Measurements from ENCODE around the gene TMEM184C. TPM values are rescaled to one million over a fixed set of nuclear protein-coding genes. Genes with fewer than 3 reads are reported as not detected.
A peak's percentile ranks its signal among the peaks of the same experiment; 100 is the strongest.

The TMEM184C gene
- total RNA-seq, 1 donor from 2014 or later, result 35.2 TPM

- no peak for DNase-seq (ENCODE audit: low spot score)
These were observed 31.5 kb downstream of the TMEM184C start for GRCh38 chr4:147648656-147649055.

- DNase-seq (ENCODE audit: low spot score), result no peak
These were observed 34.4 kb downstream of the TMEM184C start for GRCh38 chr4:147651563-147651962.

DNA sequence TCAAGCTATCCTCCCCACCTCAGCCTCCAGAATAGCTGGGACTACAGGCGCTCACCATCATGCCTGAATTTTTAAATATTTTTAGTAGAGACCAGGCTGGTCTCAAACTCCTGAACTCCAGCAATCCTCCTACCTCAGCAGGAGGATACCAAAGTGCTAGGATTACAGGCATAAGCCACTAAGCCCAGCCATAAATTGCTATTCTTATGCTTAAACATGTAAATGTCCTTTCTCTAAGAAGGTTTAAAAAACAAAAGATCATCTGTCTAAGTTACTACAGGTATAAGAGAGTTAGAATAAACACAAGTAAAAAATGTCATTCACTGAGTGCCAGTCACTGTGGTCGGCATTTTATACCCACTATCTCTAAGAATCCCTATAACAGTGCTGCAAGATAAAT is 38.4 kb downstream of the TMEM184C start:
- no peak for DNase-seq (ENCODE audit: low spot score)

DNA sequence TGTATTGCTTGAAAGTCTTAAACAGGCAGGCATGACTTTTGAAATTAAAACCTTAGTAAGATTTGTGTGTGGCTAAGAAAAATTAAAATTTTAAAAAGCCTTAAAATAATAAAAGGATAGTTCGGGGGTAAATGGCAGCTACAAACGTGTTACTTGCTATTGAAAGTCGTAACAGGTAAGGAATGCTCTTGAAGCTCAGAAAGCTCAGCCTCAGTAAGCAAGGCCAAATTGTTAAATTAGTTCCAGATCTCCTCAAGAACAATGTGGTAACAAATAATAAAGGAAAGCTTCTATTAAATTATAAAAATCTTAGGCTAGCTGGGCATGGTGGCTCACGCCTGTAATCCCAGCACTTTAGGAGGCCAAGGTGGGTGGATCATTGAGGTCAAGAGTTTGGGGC is 41.3 kb downstream of the TMEM184C start:
- no peak for DNase-seq (ENCODE audit: low spot score)

GRCh38 chr4:147674073-147674472 is 56.9 kb downstream of the TMEM184C start:
- no peak for DNase-seq (ENCODE audit: low spot score)

DNA sequence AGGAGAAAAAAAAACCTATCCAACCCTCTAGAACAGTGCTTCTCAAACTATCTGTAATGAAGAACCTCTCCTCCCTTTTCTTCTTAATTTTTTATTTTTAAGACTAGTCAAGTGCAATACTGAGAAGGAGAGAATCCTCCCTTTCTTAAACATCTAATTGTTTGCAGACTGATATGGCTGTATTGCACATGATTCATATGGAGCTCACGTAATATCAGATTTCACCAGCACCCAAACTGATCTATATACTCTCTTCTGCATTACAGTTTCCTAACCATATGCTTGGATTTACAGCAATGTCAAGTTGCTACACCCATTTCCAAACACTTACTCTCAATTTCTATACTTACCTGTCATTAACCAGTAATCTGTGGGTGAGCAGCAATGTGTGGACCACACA is 57.3 kb downstream of the TMEM184C start:
- no peak for DNase-seq (ENCODE audit: low spot score)

DNA sequence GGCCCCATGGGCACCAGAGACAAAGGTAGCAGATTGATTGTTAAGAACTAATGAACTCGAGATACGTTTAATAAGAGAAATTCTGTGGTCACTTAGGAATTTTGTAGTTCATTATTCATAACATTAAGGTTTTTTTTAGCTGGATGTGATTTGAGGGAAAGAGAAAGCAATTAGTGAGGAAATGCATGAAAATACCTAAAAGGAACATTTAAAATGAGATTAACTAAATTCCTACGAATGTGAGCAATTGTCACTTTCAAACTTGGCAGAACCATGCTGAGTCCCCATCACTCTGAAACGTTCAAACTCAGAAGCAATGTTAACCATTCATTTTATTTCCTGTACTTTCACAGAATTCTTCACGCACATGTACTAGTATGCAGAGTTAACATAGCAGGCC is 60.9 kb downstream of the TMEM184C start:
- no peak for DNase-seq (ENCODE audit: low spot score)

GRCh38 chr4:147678796-147679549 is 61.8 kb downstream of the TMEM184C start:
- no peak for DNase-seq (ENCODE audit: low spot score)

DNA sequence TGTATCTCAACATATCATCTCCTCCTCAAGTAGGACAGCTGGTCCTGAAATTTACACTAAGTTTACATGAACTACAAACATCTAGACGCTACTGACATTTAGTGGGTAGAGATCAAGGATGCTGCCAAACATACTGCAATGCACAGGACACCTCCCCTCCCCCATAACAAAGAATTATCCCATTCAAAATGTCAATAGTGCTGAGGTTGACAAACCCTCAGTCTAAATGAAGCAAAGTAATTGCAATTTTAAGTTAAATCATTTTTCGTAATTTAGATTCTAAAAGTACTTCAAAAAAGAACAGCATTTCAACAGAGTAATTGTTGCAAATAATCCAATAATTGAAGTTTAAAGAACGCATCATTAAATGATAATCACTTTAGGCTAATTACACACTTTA is 65.6 kb downstream of the TMEM184C start:
- no peak for DNase-seq (ENCODE audit: low spot score)

GRCh38 chr4:147683188-147683591 is 66.0 kb downstream of the TMEM184C start:
- DNase-seq (ENCODE audit: low spot score), result no peak

DNA sequence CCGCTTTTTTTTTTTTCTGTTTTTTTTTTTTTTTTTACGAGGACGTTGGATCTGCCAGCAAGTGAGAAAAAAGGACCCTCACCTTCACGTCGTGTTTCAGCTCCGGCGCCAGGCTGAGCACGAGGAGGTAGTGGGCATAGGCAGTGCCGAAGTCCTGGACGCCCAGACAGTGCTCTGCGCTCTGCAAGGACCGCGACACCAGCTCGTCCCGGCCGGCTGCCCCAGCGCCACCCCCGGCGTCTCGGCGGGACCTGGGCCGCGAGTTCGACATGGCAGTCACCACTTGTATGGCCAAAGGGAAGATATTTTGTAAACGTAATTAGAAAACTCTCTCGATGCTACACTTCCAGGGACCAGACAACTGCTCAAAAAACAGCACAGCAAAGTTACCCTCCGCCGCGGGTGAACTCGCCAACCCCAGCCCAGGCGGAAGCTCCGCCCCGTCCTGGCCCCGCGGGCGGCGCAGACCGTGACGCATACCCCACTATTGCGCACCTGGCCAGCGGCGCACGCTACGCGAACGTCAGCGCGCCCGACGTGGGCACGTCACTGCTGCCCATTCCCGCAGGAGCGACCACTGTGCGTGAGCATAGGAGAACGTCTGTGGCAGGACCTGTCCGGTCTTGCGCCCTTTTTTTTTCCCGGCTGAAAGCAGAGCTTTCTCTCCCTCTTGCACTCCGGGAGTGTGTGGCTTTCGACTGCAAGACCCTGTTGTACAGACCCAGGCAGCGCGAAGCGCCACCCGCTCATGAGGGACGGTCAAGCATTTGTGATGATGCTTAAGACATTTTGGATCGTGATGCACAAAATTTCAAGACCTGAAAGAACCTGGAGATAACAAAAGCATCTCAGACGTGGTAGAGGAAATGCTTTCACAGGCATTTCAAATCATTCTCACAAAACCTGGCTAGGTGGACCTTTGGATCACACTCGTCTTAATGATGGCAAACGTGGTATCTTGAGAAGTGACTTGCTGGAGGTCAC is 66.8 kb downstream of the TMEM184C start, which contains the start of gene PRMT9:
Gene PRMT9, minus strand, starts transcription at position 447 of the 984 bp plus-strand sequence. Its CDS starts 176 bp downstream, at position 271.
- peak; percentile 97 for DNase-seq (ENCODE audit: low spot score)

DNA sequence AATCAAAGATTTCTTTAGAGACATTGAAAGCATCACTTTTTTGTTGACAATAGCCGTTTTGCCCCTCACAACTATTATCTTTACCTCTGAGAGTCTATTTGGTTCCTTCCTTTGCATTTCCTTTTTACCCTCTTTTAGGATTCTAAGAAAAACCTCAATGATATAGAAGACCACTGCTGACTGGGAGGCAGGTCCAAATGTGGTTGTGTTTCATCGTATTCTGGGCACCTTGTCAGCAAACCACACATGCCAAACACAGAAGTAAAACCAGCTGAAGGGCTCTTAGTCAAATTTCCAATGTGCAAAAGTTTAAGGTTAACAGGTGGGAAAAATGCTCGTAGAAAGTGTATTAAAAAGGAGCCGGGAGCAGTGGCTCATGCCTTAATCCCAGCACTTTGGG is 71.9 kb downstream of the TMEM184C start:
- no peak for DNase-seq (ENCODE audit: low spot score)

DNA sequence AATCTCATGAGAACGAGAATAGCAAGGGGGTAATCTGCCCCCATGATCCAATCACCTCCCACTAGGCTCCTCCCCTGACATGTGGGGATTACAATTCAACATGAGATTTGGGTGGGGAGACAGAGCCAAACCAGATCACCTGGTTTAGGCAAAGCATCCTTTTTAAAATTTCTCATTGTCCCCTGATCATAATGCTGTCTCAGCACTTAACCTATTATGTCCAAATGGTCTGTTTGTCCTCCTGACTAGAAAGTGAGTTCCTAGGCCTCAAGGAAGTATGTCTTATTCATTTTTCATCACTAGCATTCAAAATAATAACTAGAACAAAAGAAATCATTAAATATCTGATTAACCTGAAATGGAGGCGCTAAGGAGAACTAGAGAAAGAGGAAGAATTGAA is 74.6 kb downstream of the TMEM184C start:
- DNase-seq (ENCODE audit: low spot score), result no peak

DNA sequence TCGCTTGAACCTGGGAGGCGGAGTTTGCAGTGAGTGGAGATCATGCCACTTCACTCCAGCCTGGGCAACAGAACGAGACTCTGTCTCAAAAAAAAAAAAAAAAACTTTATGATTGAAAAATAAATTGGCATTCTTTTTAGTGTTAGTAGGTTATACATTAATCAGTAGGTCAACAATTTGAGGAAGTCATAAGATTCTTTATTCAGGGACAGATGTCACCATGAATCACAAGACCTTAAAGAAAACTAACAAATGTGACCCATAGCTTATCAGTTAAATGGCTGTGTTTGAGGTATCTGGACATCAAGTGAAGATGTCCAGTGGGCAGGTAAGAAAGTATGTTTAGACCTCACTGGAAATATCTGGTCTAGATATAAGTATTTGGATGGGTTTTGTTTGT is 76.0 kb downstream of the TMEM184C start:
- DNase-seq (ENCODE audit: low spot score), result no peak

- DNase-seq (ENCODE audit: low spot score), result no peak
These were observed 79.7 kb downstream of the TMEM184C start for GRCh38 chr4:147696866-147697265.

- DNase-seq (ENCODE audit: low spot score), result no peak
These were observed 87.6 kb downstream of the TMEM184C start for GRCh38 chr4:147704846-147705245.

DNA sequence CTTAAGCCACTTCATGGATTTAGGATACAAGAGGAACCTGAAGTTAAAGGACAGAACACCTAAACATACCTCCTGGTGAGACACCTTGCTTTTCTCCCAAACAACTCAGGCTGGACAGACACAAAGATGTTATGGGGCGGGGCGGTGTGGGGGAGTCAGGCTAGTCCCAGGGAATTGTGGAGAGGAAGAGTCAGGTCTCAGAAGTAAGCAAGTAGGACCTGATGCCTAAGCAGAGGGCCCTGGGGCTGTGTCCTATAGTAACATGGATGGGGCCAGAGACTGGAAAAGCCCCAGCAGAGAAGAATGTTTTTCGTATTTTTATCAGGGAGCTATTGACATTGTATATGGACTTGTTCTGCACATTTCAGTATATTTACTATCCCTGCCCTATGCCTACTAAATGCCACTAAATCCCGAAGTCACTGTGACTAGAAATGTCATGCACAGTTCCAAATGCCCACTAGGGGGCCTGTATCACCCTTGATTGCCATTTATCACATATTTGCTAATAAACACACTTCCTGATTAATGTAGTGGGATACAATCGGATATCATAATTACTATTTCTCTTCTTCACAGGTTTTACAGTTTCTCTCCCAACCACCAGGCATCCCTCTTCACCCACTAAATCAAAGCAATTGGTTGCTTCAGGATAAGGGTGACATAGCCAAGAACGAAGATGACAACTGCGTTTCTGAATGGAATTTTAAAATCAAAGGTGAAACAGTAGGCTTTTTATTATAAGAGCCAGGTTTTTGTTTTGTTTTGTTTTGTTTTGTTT is 90.9 kb downstream of the TMEM184C start:
- no peak for DNase-seq (ENCODE audit: low spot score)

DNA sequence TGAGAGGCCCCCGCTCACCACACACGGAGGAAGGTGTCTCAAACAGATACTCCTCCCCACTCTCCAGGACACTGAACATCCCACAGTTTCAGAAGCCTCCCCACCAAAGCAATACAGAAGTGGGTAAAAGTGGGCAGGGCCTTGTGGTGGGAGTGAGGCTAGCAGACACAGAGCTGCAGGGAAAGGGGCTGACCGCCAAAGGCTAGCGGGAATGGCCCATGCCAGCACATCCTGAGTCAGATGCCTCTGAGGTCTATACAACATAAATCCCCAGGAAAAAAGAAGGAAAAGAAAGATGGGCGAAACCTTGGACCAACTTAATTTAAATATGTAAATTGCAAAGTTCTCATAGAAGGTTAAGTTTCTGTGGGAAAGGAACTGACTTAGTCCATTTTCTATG is 92.8 kb downstream of the TMEM184C start:
- DNase-seq (ENCODE audit: low spot score), result no peak

DNA sequence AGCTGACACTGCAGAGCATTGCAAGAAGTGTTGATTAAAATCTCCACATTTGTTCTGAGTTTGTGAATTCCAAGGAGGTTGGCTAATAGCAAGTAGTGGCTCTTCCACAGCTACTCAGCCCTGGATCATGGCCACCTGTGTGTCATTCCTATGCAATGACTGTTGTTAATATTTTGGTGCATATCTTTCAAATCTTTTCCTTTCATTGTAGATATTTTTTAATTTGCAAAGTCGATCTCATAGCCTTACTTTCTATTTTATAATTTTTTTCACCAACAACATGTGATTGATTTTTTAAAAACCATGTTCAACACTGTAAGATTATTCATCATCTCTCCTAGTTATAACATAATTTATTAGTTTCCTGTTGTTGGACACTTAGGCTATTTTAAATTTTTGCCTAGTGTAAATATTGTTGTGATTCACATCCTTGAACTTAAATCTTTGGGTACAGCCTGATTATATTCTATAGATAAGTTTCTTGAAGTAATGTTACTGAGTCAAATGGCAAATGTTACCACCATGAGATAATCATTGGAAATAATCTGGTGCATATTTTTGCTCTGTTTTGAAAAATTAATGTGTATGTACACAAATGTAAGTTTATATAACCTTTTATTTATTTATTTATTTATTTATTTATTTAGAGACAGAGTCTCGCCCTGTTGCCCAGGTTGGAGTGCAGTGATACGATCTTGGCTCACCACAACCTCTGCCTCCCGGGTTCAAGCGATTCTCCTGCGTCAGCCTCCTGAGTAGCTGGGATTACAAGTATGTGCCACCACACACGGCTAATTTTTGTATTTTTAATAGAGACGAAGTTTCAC is 97.6 kb downstream of the TMEM184C start:
- DNase-seq (ENCODE audit: low spot score), result no peak

DNA sequence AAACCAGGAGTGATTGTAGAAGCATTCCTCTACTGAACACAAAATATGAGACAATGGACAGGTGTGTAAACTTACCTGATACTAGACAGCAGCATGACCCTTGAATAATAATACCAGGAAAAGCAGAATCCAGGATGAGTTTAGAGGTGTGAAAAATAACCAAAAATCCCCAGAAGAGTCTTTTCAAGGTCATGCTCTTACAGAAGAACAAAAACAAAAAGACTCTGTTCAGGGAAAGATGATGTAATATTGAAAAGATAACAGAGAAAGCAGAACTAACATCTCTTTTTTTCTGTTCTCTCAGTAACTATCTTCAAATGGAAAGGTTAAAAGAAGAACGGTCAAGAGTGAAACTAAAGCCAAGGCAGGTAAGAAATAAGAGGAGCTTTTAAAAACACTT is 100.7 kb downstream of the TMEM184C start:
- DNase-seq (ENCODE audit: low spot score), result no peak
